HEK293T (cell line): ENCODE measurements around the gene TRAM2.

Source experiments
- CTCF ChIA-PET: fragments of 350-600 bp; formaldehyde crosslinking; extraction: SDS; loops from one replicate; lab custom pipeline; 2021; ENCODE audit warnings: antibody characterized with exemption, inconsistent platforms; lab: Yijun Ruan, JAX
- POLR2A ChIA-PET: fragments of 350-600 bp; formaldehyde crosslinking; extraction: SDS; loops from one replicate; lab custom pipeline; 2020; ENCODE audit warnings: antibody characterized with exemption, inconsistent platforms; lab: Yijun Ruan, JAX
- DNase-seq: peaks from one replicate; pipeline ENCODE4 v3.0.0; 2012; ENCODE audit warnings: mixed read lengths; ENCODE audit errors: extremely low spot score
- ARNT ChIP-seq: fragments of 450-650 bp; IDR thresholded peaks from 2 replicates; pipeline ENCODE4 v1.6.1; 2017; ENCODE audit warnings: mild to moderate bottlenecking
- BHLHE40 ChIP-seq: fragments of 450-650 bp; IDR thresholded peaks from 2 replicates; pipeline ENCODE4 v1.6.1; 2016; ENCODE audit warnings: mild to moderate bottlenecking, moderate library complexity, borderline replicate concordance
- CTBP1 ChIP-seq: fragments of 450-650 bp; IDR thresholded peaks from 2 replicates; pipeline ENCODE4 v1.6.1; 2016; ENCODE audit warnings: borderline replicate concordance
- ELF4 ChIP-seq: fragments of 450-650 bp; IDR thresholded peaks from 2 replicates; pipeline ENCODE4 v1.6.1; 2017; ENCODE audit warnings: antibody characterized with exemption
- FOXA1 ChIP-seq: fragments of 450-650 bp; IDR thresholded peaks from 2 replicates; pipeline ENCODE4 v1.6.1; 2016; ENCODE audit warnings: mild to moderate bottlenecking
- FOXK2 ChIP-seq: fragments of 450-650 bp; IDR thresholded peaks from 2 replicates; pipeline ENCODE4 v1.6.1; 2016; ENCODE audit warnings: mild to moderate bottlenecking
- FOXM1 ChIP-seq: fragments of 450-650 bp; IDR thresholded peaks from 2 replicates; pipeline ENCODE4 v1.6.1; 2017; ENCODE audit warnings: mild to moderate bottlenecking, borderline replicate concordance
- HDGF ChIP-seq: fragments of 450-650 bp; IDR thresholded peaks from 2 replicates; pipeline ENCODE4 v1.6.1; 2017; ENCODE audit warnings: antibody characterized with exemption, borderline replicate concordance
- L3MBTL2 ChIP-seq: fragments of 450-650 bp; conservative IDR thresholded peaks from 2 replicates; pipeline ENCODE4 v1.6.1; 2016; ENCODE audit warnings: mild to moderate bottlenecking
- LEF1 ChIP-seq: fragments of 450-650 bp; IDR thresholded peaks from 2 replicates; pipeline ENCODE4 v1.6.1; 2017; ENCODE audit warnings: mild to moderate bottlenecking, borderline replicate concordance
- NFRKB ChIP-seq: fragments of 450-650 bp; IDR thresholded peaks from 2 replicates; pipeline ENCODE4 v1.6.1; 2016; ENCODE audit warnings: mild to moderate bottlenecking, moderate library complexity
- PKNOX1 ChIP-seq: fragments of 450-650 bp; IDR thresholded peaks from 2 replicates; pipeline ENCODE4 v1.6.1; 2016
- SP1 ChIP-seq: fragments of 450-650 bp; IDR thresholded peaks from 2 replicates; pipeline ENCODE4 v1.6.1; 2017
- SUZ12 ChIP-seq: fragments of 450-650 bp; IDR thresholded peaks from 2 replicates; pipeline ENCODE4 v1.6.1; 2016; ENCODE audit warnings: mild to moderate bottlenecking
- TARDBP ChIP-seq: fragments of 450-650 bp; IDR thresholded peaks from 2 replicates; pipeline ENCODE4 v1.6.1; 2016
- ZNF384 ChIP-seq: fragments of 450-650 bp; IDR thresholded peaks from 2 replicates; pipeline ENCODE4 v1.6.1; 2016

Gene TRAM2

GRCh38 chr6:52514514-52514913, 62.3 kb downstream of the TRAM2 start:
- DNase-seq = no peak
- CTCF ChIA-PET = no interaction called here
- POLR2A ChIA-PET = no interaction called here
- TF ChIP-seq ARNT = no peak
- no peak for TF ChIP-seq FOXA1
- TF ChIP-seq PKNOX1 = no peak
- no peak for TF ChIP-seq ELF4
- no peak for TF ChIP-seq L3MBTL2
- no peak for TF ChIP-seq LEF1
- TF ChIP-seq CTBP1 = no peak
- no peak for TF ChIP-seq NFRKB
- TF ChIP-seq SUZ12 = no peak
- no peak for TF ChIP-seq BHLHE40
- TF ChIP-seq ZNF384 = no peak
- TF ChIP-seq FOXM1 = no peak
- no peak for TF ChIP-seq SP1
- TF ChIP-seq FOXK2 = no peak
- TF ChIP-seq TARDBP = no peak
- TF ChIP-seq HDGF = no peak

GRCh38 chr6:52513896-52514295, 63.0 kb downstream of the TRAM2 start:
- POLR2A ChIA-PET = no interaction called here

GRCh38 chr6:52513464-52513863, 63.4 kb downstream of the TRAM2 start:
- TF ChIP-seq CTBP1 (no peak), FOXA1 (no peak)
- DNase-seq = no peak
- ChIA-PET CTCF (no interaction called here), POLR2A (no interaction called here)

More at GRCh38 chr6:52513896-52514295, 63.0 kb downstream of the TRAM2 start:
- DNase-seq = no peak
- TF ChIP-seq BHLHE40 (no peak), ARNT (no peak), LEF1 (no peak), ELF4 (no peak), SUZ12 (no peak)
- CTCF ChIA-PET = no interaction called here

GRCh38 chr6:52512199-52512598, 64.7 kb downstream of the TRAM2 start:
- DNase-seq = no peak
- TF ChIP-seq FOXM1 (no peak), FOXK2 (no peak), LEF1 (no peak), NFRKB (no peak), ARNT (no peak), ELF4 (no peak), SUZ12 (no peak), SP1 (no peak), FOXA1 (no peak)
- CTCF ChIA-PET = no interaction called here
- POLR2A ChIA-PET = no interaction called here

GRCh38 chr6:52511572-52512151, 65.2 kb downstream of the TRAM2 start:
- CTCF ChIA-PET = no interaction called here

GRCh38 chr6:52511163-52511562, 65.7 kb downstream of the TRAM2 start:
- DNase-seq = no peak
- CTCF ChIA-PET = no interaction called here
- POLR2A ChIA-PET = no interaction called here
- TF ChIP-seq FOXM1 (no peak), SUZ12 (no peak), PKNOX1 (no peak), ELF4 (no peak)

More at GRCh38 chr6:52511572-52512151, 65.2 kb downstream of the TRAM2 start:
- DNase-seq = no peak
- TF ChIP-seq SUZ12 (no peak), HDGF (no peak), ELF4 (no peak), FOXK2 (no peak)
- POLR2A ChIA-PET = no interaction called here

GRCh38 chr6:52510213-52510562, 66.7 kb downstream of the TRAM2 start:
- TF ChIP-seq TARDBP (no peak), HDGF (no peak), CTBP1 (no peak), PKNOX1 (no peak), NFRKB (no peak), ELF4 (no peak), SP1 (no peak), FOXK2 (no peak), SUZ12 (no peak), FOXM1 (no peak), ZNF384 (no peak), ARNT (no peak), FOXA1 (no peak), LEF1 (no peak), BHLHE40 (no peak), L3MBTL2 (no peak)
- ChIA-PET POLR2A (interaction anchor here (0.6 kb wide), 1 partner anchor 228 kb away, joined by 3 read pairs; no protein-coding TSS in a partner anchor), CTCF (no interaction called here)
- no peak for DNase-seq
